ENCODE results near the gene NTNG1.
A peak's percentile ranks its signal among the peaks of the same experiment; 100 is the strongest.

NTNG1 gene

GRCh38 chr1:107272321-107272720, 131.5 kb downstream of the NTNG1 start:
- Histone ChIP-seq H3K9me3 (no peaks in the 10 kb centered on the region), H3K4me3 (ENCODE audit: low read depth, low read length) (no peak overlapping the region), H3K4me1 (no peaks in the 10 kb centered on the region), H3K27me3 (no peaks in the 10 kb centered on the region), H3K36me3 (no peaks in the 10 kb centered on the region)
- no peak for TF ChIP-seq CTCF (IDR thresholded peaks at IDR 0.05; ENCODE audit: low read depth, low read length)
- DNase-seq: no peak

GRCh38 chr1:107273515-107273914, 132.7 kb downstream of the NTNG1 start:
- no peaks in the 10 kb centered on the region for H3K4me1 ChIP-seq
- H3K36me3 ChIP-seq: no peaks in the 10 kb centered on the region
- H3K4me3 ChIP-seq (ENCODE audit: low read depth, low read length): no peak overlapping the region
- no peaks in the 10 kb centered on the region for H3K9me3 ChIP-seq
- TF ChIP-seq CTCF (IDR thresholded peaks at IDR 0.05; ENCODE audit: low read depth, low read length): no peak
- no peak for DNase-seq
- H3K27me3 ChIP-seq: no peaks in the 10 kb centered on the region

GRCh38 chr1:107274227-107274626, 133.4 kb downstream of the NTNG1 start:
- H3K4me1 ChIP-seq: no peaks in the 10 kb centered on the region
- H3K27me3 ChIP-seq: no peaks in the 10 kb centered on the region
- TF ChIP-seq CTCF (IDR thresholded peaks at IDR 0.05; ENCODE audit: low read depth, low read length): no peak
- DNase-seq: no peak
- no peaks in the 10 kb centered on the region for H3K36me3 ChIP-seq
- H3K9me3 ChIP-seq: no peaks in the 10 kb centered on the region
- H3K4me3 ChIP-seq (ENCODE audit: low read depth, low read length): no peak overlapping the region

- no peaks in the 10 kb centered on the region for H3K4me1 ChIP-seq
- no peaks in the 10 kb centered on the region for H3K9me3 ChIP-seq
- H3K27me3 ChIP-seq: no peaks in the 10 kb centered on the region
- no peak for TF ChIP-seq CTCF (IDR thresholded peaks at IDR 0.05; ENCODE audit: low read depth, low read length)
- DNase-seq: no peak
- no peak overlapping the region for H3K4me3 ChIP-seq (ENCODE audit: low read depth, low read length)
- H3K36me3 ChIP-seq: no peaks in the 10 kb centered on the region
These were observed 135.4 kb downstream of the NTNG1 start for GRCh38 chr1:107276247-107276646.

- peak; percentile 90 for TF ChIP-seq CTCF (IDR thresholded peaks at IDR 0.05; ENCODE audit: low read depth, low read length)
- Histone ChIP-seq H3K36me3 (no peaks in the 10 kb centered on the region), H3K9me3 (no peaks in the 10 kb centered on the region), H3K4me1 (no peaks in the 10 kb centered on the region), H3K27me3 (no peaks in the 10 kb centered on the region), H3K4me3 (ENCODE audit: low read depth, low read length) (no peak overlapping the region)
- DNase-seq: peak; percentile 73
These were observed 136.2 kb downstream of the NTNG1 start for GRCh38 chr1:107277022-107277421.

GRCh38 chr1:107286125-107286524, 145.3 kb downstream of the NTNG1 start:
- Histone ChIP-seq H3K36me3 (no peaks in the 10 kb centered on the region), H3K4me3 (ENCODE audit: low read depth, low read length) (no peak overlapping the region), H3K9me3 (no peaks in the 10 kb centered on the region), H3K27me3 (no peaks in the 10 kb centered on the region), H3K4me1 (no peaks in the 10 kb centered on the region)
- TF ChIP-seq CTCF (IDR thresholded peaks at IDR 0.05; ENCODE audit: low read depth, low read length): no peak
- DNase-seq: no peak
